Natural killer cell (primary cell): ENCODE results near the gene SMCHD1. TPM values are rescaled to one million over a fixed set of nuclear protein-coding genes. Genes with fewer than 3 reads are reported as not detected.

Experiments
- ATAC-seq, 3 donors: fragments of 150-1000 bp in 2 of 3; fragments of 200-7000 bp in 1 of 3; cut with Tn5 transposase; 1 replicate in 1 of 3; 2 replicates in 2 of 3; pipeline ENCODE4 v1.10.0; 2021; ENCODE audit warnings: mild to moderate bottlenecking in 2 of 3, moderate library complexity in 2 of 3
- DNase-seq, 2 donors: peaks; one replicate each; pipeline versions ENCODE4 v3.0.0 to v3.0.0-alpha.2; 2013 to 2021; ENCODE audit warnings: mixed read lengths in 1 of 2
- H3K27ac ChIP-seq: one replicate; pipeline ENCODE4 v1.5.1; 2013; ENCODE audit warnings: mild to moderate bottlenecking, low read length
- H3K27me3 ChIP-seq: one replicate; pipeline ENCODE4 v1.6.1; 2013; ENCODE audit warnings: low read length; ENCODE audit not compliant: control insufficient read depth, insufficient read depth
- H3K36me3 ChIP-seq: one replicate; pipeline ENCODE4 v1.6.1; 2013; ENCODE audit warnings: low read length; ENCODE audit not compliant: control insufficient read depth, insufficient read depth
- H3K4me1 ChIP-seq: one replicate; pipeline ENCODE4 v1.6.1; 2013; ENCODE audit warnings: low read length; ENCODE audit not compliant: control insufficient read depth, insufficient read depth
- H3K4me3 ChIP-seq: one replicate; pipeline ENCODE4 v1.5.1; 2013; ENCODE audit warnings: low read length
- H3K9me3 ChIP-seq: one replicate; pipeline ENCODE4 v1.6.1; 2013; ENCODE audit warnings: low read length; ENCODE audit not compliant: control insufficient read depth, insufficient read depth
- H3K27ac Mint-ChIP-seq, 2 donors: one replicate each; pipeline ENCODE4 v1.8.0; 2022; ENCODE audit warnings: mild to moderate bottlenecking in 2 of 2, mixed read lengths in 2 of 2, moderate library complexity in 1 of 2
- H3K27me3 Mint-ChIP-seq, 2 donors: one replicate each; pipeline ENCODE4 v1.8.0; 2022; ENCODE audit warnings: low read depth in 2 of 2, mixed read lengths in 2 of 2
- H3K36me3 Mint-ChIP-seq: one replicate; pipeline ENCODE4 v1.8.0; 2022; ENCODE audit warnings: mixed read lengths
- H3K4me1 Mint-ChIP-seq, 2 donors: one replicate each; pipeline ENCODE4 v1.8.0; 2022; ENCODE audit warnings: mixed read lengths in 2 of 2
- H3K4me3 Mint-ChIP-seq: one replicate; pipeline ENCODE4 v1.8.0; 2022; ENCODE audit warnings: mild to moderate bottlenecking, moderate library complexity, mixed read lengths
- H3K9me3 Mint-ChIP-seq, 2 donors: one replicate each; pipeline ENCODE4 v1.8.0; 2022; ENCODE audit warnings: mixed read lengths in 2 of 2
- WGBS: methylation state at CpG from one replicate; pipeline ENCODE4 v1.1.7; 2013; ENCODE audit warnings: missing lambda C conversion rate; ENCODE audit not compliant: insufficient coverage; 5-methylcytosine and 5-hydroxymethylcytosine counted together
- intact Hi-C: fragments of 100-400 bp; cut with micrococcal nuclease; formaldehyde crosslinking; loops from one replicate; pipeline ENCODE4 v1.14.2; 2022
- total RNA-seq, 4 donors: library from RNA; stranded (reverse); fragments of 120-200 nt in 1 of 4; gene quantifications; one replicate each; pipeline versions ENCODE4 v1.2.3 to v1.2.4, GENCODE V29; 2013 to 2022
- TF ChIP-seq, protein P1 (sequence below): fragments of 200-600 bp; IDR thresholded peaks from one replicate; pipeline ENCODE4 v1.8.0; 2022; ENCODE audit warnings: antibody characterized with exemption

The SMCHD1 gene
- total RNA-seq, 3 donors from 2014 or later (not counting 1 experiment from before 2014, with no cell fraction given) = 200 to 240 (median 203) TPM

DNA sequence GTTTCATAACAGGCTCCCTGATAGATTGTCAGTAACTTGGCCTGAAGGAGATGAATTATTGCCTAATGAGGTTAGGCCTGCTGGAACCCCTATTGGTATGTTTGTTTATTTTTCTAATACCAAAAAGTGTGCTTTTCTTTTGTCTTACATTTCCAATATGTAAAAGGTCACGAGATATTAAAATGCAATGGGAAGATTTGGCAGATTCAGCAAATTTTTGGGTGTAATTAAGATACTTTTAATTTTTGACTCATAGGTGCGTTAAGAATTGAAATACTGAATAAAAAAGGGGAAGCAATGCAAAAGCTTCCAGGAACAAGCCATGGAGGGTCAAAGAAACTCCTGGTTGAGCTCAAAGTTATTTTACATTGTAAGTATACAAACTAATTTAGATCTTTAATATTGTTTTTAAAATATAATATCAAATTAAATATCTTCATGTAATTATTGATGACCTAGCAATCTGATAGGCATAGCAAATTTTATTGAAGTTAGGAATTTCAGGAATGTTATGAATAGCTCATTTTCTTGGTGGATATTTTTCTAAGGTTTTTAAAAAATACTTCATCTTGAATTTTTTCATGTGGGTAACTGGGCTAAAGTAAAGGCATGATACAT is 52.1 kb downstream of the SMCHD1 start:
- TF ChIP-seq, protein P1, sequence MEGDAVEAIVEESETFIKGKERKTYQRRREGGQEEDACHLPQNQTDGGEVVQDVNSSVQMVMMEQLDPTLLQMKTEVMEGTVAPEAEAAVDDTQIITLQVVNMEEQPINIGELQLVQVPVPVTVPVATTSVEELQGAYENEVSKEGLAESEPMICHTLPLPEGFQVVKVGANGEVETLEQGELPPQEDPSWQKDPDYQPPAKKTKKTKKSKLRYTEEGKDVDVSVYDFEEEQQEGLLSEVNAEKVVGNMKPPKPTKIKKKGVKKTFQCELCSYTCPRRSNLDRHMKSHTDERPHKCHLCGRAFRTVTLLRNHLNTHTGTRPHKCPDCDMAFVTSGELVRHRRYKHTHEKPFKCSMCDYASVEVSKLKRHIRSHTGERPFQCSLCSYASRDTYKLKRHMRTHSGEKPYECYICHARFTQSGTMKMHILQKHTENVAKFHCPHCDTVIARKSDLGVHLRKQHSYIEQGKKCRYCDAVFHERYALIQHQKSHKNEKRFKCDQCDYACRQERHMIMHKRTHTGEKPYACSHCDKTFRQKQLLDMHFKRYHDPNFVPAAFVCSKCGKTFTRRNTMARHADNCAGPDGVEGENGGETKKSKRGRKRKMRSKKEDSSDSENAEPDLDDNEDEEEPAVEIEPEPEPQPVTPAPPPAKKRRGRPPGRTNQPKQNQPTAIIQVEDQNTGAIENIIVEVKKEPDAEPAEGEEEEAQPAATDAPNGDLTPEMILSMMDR = no peak
- ATAC-seq (no peak), DNase-seq (no peak)
- H3K4me1 Mint-ChIP-seq = peaks cover 21 to 25% of the 10 kb centered on the region in 2 donors
- H3K36me3 Mint-ChIP-seq = peaks cover 37% of the 10 kb centered on the region
- Histone ChIP-seq H3K27ac (no peak overlapping the region), H3K4me3 (no peak overlapping the region), H3K27me3 (no peaks in the 10 kb centered on the region), H3K9me3 (no peaks in the 10 kb centered on the region), H3K36me3 (peaks cover 84% of the 10 kb centered on the region), H3K4me1 (no peaks in the 10 kb centered on the region)
- no peak overlapping the region for H3K4me3 Mint-ChIP-seq
- H3K9me3 Mint-ChIP-seq = no peaks in the 10 kb centered on the region
- no peaks in the 10 kb centered on the region for H3K27me3 Mint-ChIP-seq
- WGBS = 94% methylated on average over 2 of the region's 2 CpGs
- H3K27ac Mint-ChIP-seq = peak overlapping the region in 1 of 2 donors; percentile 13
- intact Hi-C loops = no loop called here

DNA sequence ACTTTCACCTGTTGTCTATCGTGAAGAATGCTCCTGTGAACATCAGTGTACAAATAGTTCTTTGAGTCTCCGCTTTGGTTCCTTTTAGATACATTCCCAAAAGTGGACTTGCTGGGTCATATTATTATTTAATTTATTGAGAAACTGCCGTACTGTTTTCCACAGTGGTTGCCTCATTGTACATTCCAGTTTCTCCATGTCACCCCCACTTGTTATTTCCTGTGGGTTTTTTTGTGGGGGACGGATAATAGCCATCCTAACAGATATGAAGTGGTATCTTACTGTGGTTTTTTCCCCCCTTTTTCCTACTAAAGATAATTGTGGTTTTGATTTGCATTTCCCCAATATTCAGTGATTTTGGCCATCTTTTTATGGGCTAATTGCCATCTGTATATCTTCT is 53.8 kb downstream of the SMCHD1 start:
- intact Hi-C loops = no loop called here
- H3K27me3 ChIP-seq = no peaks in the 10 kb centered on the region
- no peaks in the 10 kb centered on the region for H3K4me1 ChIP-seq
- H3K36me3 Mint-ChIP-seq = peaks cover 34% of the 10 kb centered on the region
- no peaks in the 10 kb centered on the region for H3K9me3 ChIP-seq
- no peak overlapping the region for H3K27ac ChIP-seq
- DNase-seq (no peak), ATAC-seq (no peak)
- peaks cover 77% of the 10 kb centered on the region for H3K36me3 ChIP-seq
- H3K4me3 ChIP-seq = no peak overlapping the region
- peaks cover 21 to 30% of the 10 kb centered on the region in 2 donors for H3K4me1 Mint-ChIP-seq
- no peaks in the 10 kb centered on the region for H3K27me3 Mint-ChIP-seq
- no peak overlapping the region for H3K4me3 Mint-ChIP-seq
- no peaks in the 10 kb centered on the region for H3K9me3 Mint-ChIP-seq
- TF ChIP-seq, protein P1 = no peak
- peak overlapping the region; percentile 13 to 66 for H3K27ac Mint-ChIP-seq
- 100% methylated on average over 1 of the region's 4 CpGs for WGBS

DNA sequence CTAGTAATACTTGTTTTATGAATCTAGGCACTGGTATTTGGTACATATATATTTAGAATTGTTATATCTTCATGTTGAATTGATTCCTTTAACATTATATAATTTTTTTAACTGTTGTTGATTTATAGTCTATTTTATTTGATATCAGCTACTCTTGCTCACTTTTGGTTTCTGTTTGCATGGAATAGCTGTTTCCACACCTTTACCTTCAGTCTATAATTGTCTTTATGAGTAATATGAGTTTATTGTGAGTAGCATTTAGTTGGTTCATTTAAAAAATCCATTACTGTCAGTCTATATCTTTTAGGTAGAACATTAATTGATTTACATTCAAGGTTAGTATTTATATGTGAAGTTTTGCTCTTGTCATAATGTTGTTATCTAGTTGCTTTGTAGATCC is 58.6 kb downstream of the SMCHD1 start:
- no peaks in the 10 kb centered on the region for H3K27me3 Mint-ChIP-seq
- ATAC-seq (peak in 2 of 3 donors; percentile 34 to 44), DNase-seq (no peak)
- H3K4me3 Mint-ChIP-seq = no peak overlapping the region
- H3K36me3 Mint-ChIP-seq = peaks cover 23% of the 10 kb centered on the region
- Histone ChIP-seq H3K27me3 (no peaks in the 10 kb centered on the region), H3K4me1 (no peaks in the 10 kb centered on the region), H3K27ac (no peak overlapping the region), H3K4me3 (no peak overlapping the region), H3K9me3 (no peaks in the 10 kb centered on the region), H3K36me3 (peaks cover 74% of the 10 kb centered on the region)
- peaks cover 36 to 46% of the 10 kb centered on the region in 2 donors for H3K4me1 Mint-ChIP-seq
- peak overlapping the region; percentile 48 to 71 for H3K27ac Mint-ChIP-seq
- no peaks in the 10 kb centered on the region for H3K9me3 Mint-ChIP-seq
- intact Hi-C loops = no loop called here
- TF ChIP-seq, protein P1 = no peak

DNA sequence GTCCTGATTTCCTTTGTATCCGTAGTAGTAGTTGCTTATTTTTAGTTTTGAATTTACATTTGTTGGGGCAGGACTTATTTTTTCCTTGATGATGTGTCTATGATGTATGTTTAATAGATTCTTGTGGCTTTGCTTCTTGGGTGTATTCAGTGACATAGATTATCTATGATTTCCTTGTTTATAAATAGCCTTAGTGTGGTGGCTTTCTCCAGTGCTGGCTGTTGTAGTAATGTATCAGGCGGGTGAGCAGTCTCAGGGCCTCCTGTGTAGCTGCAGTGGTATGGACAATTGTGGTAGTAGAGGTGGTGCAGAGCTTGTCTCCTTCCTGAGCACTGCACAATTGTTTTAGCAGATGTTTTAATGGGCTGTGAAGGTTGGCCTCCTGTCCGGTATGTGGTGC is 60.5 kb downstream of the SMCHD1 start:
- Histone ChIP-seq H3K9me3 (no peaks in the 10 kb centered on the region), H3K27ac (no peak overlapping the region), H3K36me3 (peaks cover 74% of the 10 kb centered on the region), H3K27me3 (no peaks in the 10 kb centered on the region), H3K4me1 (no peaks in the 10 kb centered on the region), H3K4me3 (no peak overlapping the region)
- no peak for ATAC-seq
- TF ChIP-seq, protein P1 = no peak
- H3K4me3 Mint-ChIP-seq = no peak overlapping the region
- H3K36me3 Mint-ChIP-seq = peaks cover 25% of the 10 kb centered on the region
- peak overlapping the region; percentile 48 to 71 for H3K27ac Mint-ChIP-seq
- intact Hi-C loops = no loop called here
- no peak for DNase-seq
- no peaks in the 10 kb centered on the region for H3K9me3 Mint-ChIP-seq
- 100% methylated on average over 3 of the region's 3 CpGs for WGBS
- H3K4me1 Mint-ChIP-seq = peaks cover 30 to 40% of the 10 kb centered on the region in 2 donors
- H3K27me3 Mint-ChIP-seq = no peaks in the 10 kb centered on the region
